DND-41 (cell line): Measurements from ENCODE around the gene TAF1A.

Experiments
- ATAC-seq: fragments of 200-7000 bp; cut with Tn5 transposase; 3 replicates; pipeline ENCODE4 v1.9.1; 2021; ENCODE audit warnings: low read depth; ENCODE audit not compliant: insufficient read depth
- DNase-seq: peaks from one replicate; pipeline ENCODE4 v3.0.0-alpha.2; 2020
- H2AFZ ChIP-seq: 2 replicates; pipeline ENCODE4 v1.6.0; 2012; ENCODE audit warnings: low read depth, low read length
- H3K27ac ChIP-seq: 2 replicates; pipeline ENCODE4 v1.5.1; 2012; ENCODE audit warnings: low read length, inconsistent platforms
- H3K27me3 ChIP-seq: fragments of 200-600 bp; sonication (generic); 2 replicates; pipeline ENCODE4 v1.6.0; 2012; ENCODE audit warnings: low read length, mild to moderate bottlenecking, inconsistent platforms; ENCODE audit not compliant: insufficient read depth, poor library complexity
- H3K36me3 ChIP-seq: 2 replicates; pipeline ENCODE4 v1.5.1; 2012; ENCODE audit warnings: low read length, inconsistent platforms; ENCODE audit not compliant: insufficient read depth
- H3K4me1 ChIP-seq: 2 replicates; pipeline ENCODE4 v1.5.1; 2012; ENCODE audit warnings: mild to moderate bottlenecking, low read length; ENCODE audit not compliant: insufficient read depth
- H3K4me2 ChIP-seq: 2 replicates; pipeline ENCODE4 v1.6.0; 2012; ENCODE audit warnings: mild to moderate bottlenecking, moderate library complexity, low read length, inconsistent platforms; ENCODE audit not compliant: insufficient read depth
- H3K4me3 ChIP-seq, 2 experiments: fragments of 200-600 bp in 1 of 2; shearing (Covaris generic) in 1 of 2; 2 replicates each; pipeline ENCODE4 v1.5.1; 2012 to 2016; ENCODE audit warnings: inconsistent platforms in 2 of 2, low read length in 2 of 2, mild to moderate bottlenecking in 2 of 2, low read depth in 1 of 2, moderate library complexity in 1 of 2
- H3K79me2 ChIP-seq: 2 replicates; pipeline ENCODE4 v1.6.0; 2012; ENCODE audit warnings: low read length, inconsistent platforms; ENCODE audit not compliant: insufficient read depth
- H3K9ac ChIP-seq: 2 replicates; pipeline ENCODE4 v1.6.0; 2012; ENCODE audit warnings: low read depth, mild to moderate bottlenecking, inconsistent platforms, low read length, moderate library complexity
- H3K9me3 ChIP-seq: 2 replicates; pipeline ENCODE4 v1.5.1; 2012; ENCODE audit warnings: low read length, moderate library complexity, mild to moderate bottlenecking, inconsistent platforms; ENCODE audit not compliant: insufficient read depth, severe bottlenecking
- H4K20me1 ChIP-seq: 2 replicates; pipeline ENCODE4 v1.6.0; 2012; ENCODE audit warnings: low read length; ENCODE audit not compliant: insufficient read depth
- EZH2 ChIP-seq: IDR thresholded peaks from 3 replicates; pipeline ENCODE4 v1.6.1; 2012; ENCODE audit warnings: borderline replicate concordance, low read depth, mild to moderate bottlenecking, moderate library complexity, low read length, inconsistent platforms; ENCODE audit not compliant: severe bottlenecking
- TF ChIP-seq, protein P1 (sequence below): IDR thresholded peaks from 2 replicates; pipeline ENCODE4 v1.5.1; 2012; ENCODE audit warnings: borderline replicate concordance, low read length, moderate library complexity, mild to moderate bottlenecking; ENCODE audit not compliant: poor library complexity, severe bottlenecking; ENCODE audit errors: extremely low read depth

The TAF1A gene

DNA sequence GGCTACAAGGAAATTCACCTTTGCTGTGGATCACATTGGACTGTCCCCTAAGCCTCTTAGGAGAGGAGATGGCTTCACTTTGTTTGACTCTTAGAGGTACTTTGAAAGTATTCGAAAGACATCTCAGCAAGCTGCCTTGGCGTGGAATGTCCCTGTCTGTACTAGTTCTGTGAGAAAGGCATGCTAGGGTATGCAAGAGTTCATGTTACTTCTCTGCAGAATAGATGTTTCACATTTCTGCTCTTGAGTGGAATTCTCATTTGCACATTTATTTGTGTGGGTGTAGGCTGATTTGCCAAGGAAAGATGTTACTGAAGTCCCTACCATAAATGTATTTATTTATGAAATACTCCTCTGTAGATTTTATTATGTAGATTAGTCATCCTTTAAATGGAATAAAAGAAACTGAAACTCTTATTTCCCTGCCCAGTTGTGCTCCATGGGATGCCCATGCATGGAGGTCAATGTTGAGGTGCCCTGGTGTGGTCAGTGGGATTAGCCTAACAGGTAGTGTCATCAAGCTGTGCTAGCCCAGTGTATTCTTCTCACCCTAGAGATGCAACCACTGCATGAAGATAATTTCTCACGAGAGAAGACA lies 42.0 kb upstream of the TAF1A start:
- Histone ChIP-seq H3K4me3 (no peak overlapping the region), H3K27ac (no peak overlapping the region), H3K27me3 (no peaks in the 10 kb centered on the region), H3K36me3 (peaks cover 87% of the 10 kb centered on the region), H3K9me3 (no peaks in the 10 kb centered on the region), H3K4me1 (no peaks in the 10 kb centered on the region), H3K9ac (no peak overlapping the region), H4K20me1 (no peaks in the 10 kb centered on the region), H3K4me2 (no peak overlapping the region), H3K79me2 (no peaks in the 10 kb centered on the region), H2AFZ (no peak overlapping the region)
- DNase-seq (no peak), ATAC-seq (no peak)
- TF ChIP-seq, protein P1, sequence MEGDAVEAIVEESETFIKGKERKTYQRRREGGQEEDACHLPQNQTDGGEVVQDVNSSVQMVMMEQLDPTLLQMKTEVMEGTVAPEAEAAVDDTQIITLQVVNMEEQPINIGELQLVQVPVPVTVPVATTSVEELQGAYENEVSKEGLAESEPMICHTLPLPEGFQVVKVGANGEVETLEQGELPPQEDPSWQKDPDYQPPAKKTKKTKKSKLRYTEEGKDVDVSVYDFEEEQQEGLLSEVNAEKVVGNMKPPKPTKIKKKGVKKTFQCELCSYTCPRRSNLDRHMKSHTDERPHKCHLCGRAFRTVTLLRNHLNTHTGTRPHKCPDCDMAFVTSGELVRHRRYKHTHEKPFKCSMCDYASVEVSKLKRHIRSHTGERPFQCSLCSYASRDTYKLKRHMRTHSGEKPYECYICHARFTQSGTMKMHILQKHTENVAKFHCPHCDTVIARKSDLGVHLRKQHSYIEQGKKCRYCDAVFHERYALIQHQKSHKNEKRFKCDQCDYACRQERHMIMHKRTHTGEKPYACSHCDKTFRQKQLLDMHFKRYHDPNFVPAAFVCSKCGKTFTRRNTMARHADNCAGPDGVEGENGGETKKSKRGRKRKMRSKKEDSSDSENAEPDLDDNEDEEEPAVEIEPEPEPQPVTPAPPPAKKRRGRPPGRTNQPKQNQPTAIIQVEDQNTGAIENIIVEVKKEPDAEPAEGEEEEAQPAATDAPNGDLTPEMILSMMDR, result no peak
- no peak for TF ChIP-seq EZH2

DNA sequence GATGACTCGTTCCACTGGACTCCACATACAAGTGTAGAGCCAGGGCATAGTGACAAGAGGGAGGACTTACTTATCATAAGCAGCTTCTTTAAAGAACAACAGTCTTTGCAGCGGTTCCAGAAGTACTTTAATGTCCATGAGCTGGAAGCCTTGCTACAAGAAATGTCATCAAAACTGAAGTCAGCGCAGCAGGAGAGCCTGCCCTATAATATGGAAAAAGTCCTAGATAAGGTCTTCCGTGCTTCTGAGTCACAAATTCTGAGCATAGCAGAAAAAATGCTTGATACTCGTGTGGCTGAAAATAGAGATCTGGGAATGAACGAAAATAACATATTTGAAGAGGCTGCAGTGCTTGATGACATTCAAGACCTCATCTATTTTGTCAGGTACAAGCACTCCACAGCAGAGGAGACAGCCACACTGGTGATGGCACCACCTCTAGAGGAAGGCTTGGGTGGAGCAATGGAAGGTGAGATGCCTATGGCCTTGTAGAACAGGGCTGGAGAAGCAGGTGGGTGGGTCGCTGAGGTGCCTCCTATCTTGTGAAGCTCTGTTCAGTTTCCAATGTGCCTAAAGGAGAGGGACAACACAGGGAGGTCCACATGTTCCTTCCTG lies 40.3 kb upstream of the TAF1A start:
- Histone ChIP-seq H3K36me3 (peaks cover 85% of the 10 kb centered on the region), H4K20me1 (no peaks in the 10 kb centered on the region), H3K4me3 (no peak overlapping the region), H3K4me1 (no peaks in the 10 kb centered on the region), H3K9ac (no peak overlapping the region), H3K9me3 (no peaks in the 10 kb centered on the region), H3K4me2 (no peak overlapping the region), H3K27me3 (no peaks in the 10 kb centered on the region), H2AFZ (no peak overlapping the region), H3K79me2 (no peaks in the 10 kb centered on the region), H3K27ac (no peak overlapping the region)
- ATAC-seq (no peak), DNase-seq (no peak)
- no peak for TF ChIP-seq EZH2
- TF ChIP-seq, protein P1, result no peak

DNA sequence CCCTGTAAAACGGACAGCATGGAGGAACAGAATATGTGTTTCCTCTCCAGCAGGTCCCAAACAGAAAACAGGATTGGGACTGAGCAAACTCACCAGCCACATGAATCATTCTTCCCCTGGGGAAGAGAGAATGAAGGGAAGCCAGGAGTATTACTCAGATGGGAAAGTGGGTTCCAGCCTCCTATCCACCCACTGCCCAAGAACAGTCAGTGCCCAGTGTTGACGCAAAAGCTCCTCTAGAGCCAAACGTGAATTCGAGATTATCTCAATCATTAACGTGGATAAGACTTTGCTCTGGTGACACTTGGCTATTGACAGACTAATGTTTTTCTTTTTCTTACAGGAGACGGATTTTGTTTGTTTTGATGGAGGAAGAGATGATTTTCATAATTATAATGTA lies 37.5 kb upstream of the TAF1A start:
- H4K20me1 ChIP-seq, result no peaks in the 10 kb centered on the region
- DNase-seq (no peak), ATAC-seq (no peak)
- TF ChIP-seq, protein P1, result no peak
- TF ChIP-seq EZH2, result no peak
- H2AFZ ChIP-seq, result no peak overlapping the region
- H3K4me2 ChIP-seq, result no peak overlapping the region
- H3K27me3 ChIP-seq, result no peaks in the 10 kb centered on the region
- no peaks in the 10 kb centered on the region for H3K9me3 ChIP-seq
- H3K9ac ChIP-seq, result no peak overlapping the region
- H3K36me3 ChIP-seq, result peaks cover 86% of the 10 kb centered on the region
- H3K79me2 ChIP-seq, result no peaks in the 10 kb centered on the region
- no peak overlapping the region for H3K4me3 ChIP-seq
- no peaks in the 10 kb centered on the region for H3K4me1 ChIP-seq
- no peak overlapping the region for H3K27ac ChIP-seq

DNA sequence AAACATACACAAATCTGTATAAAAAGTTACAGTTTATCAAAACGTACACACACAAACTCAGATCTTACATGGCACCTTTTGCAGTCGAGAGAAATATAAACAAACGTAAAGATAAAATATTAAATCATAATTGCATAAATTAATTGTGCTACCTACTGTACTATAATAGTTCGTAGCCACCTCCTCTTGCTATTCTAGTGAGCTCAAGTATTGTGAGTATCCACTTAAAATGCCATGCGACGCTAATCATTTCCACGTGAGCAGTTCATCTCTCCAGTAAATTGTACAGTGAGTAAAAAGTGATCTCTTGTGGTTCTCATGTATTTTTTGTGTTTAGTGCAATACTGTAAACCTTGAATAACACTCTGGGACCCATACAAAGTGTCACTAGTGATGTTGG lies 34.5 kb upstream of the TAF1A start:
- no peak overlapping the region for H3K27ac ChIP-seq
- H3K4me3 ChIP-seq, result no peak overlapping the region
- H3K27me3 ChIP-seq, result no peaks in the 10 kb centered on the region
- H3K79me2 ChIP-seq, result peaks cover 12% of the 10 kb centered on the region
- DNase-seq (no peak), ATAC-seq (no peak)
- no peak overlapping the region for H2AFZ ChIP-seq
- no peaks in the 10 kb centered on the region for H3K9me3 ChIP-seq
- TF ChIP-seq, protein P1, result no peak
- no peak for TF ChIP-seq EZH2
- peaks cover 4% of the 10 kb centered on the region; the same call in 1 of the 2 replicates for H4K20me1 ChIP-seq
- H3K4me1 ChIP-seq, result peaks cover 14% of the 10 kb centered on the region
- no peak overlapping the region for H3K9ac ChIP-seq
- no peak overlapping the region for H3K4me2 ChIP-seq
- peaks cover 66% of the 10 kb centered on the region for H3K36me3 ChIP-seq
